ENCODE results near the gene PRELP.

The PRELP gene

GRCh38 chr1:203458078-203458477, 17.5 kb upstream of the PRELP start:
- DNase-seq (ENCODE audit: low spot score) (no peak), ATAC-seq (ENCODE audit: low read depth) (no peak)
- peaks cover 4% of the 10 kb centered on the region for H3K4me1 ChIP-seq (ENCODE audit: insufficient read depth, poor library complexity, severe bottlenecking)
- no peaks in the 10 kb centered on the region for H3K27me3 ChIP-seq (ENCODE audit: insufficient read depth, poor library complexity, severe bottlenecking)
- TF ChIP-seq CTCF (IDR thresholded peaks at IDR 0.05; ENCODE audit: poor library complexity, severe bottlenecking), result no peak
- no peaks in the 10 kb centered on the region for H3K9me3 ChIP-seq (ENCODE audit: severe bottlenecking)
- no peak overlapping the region for H3K4me3 ChIP-seq (ENCODE audit: severe bottlenecking)
- H3K27ac ChIP-seq (ENCODE audit: poor library complexity, severe bottlenecking), result no peak overlapping the region
- H3K36me3 ChIP-seq (ENCODE audit: low read depth), result no peaks in the 10 kb centered on the region

GRCh38 chr1:203459671-203460201, 15.9 kb upstream of the PRELP start:
- no peaks in the 10 kb centered on the region for H3K9me3 ChIP-seq (ENCODE audit: severe bottlenecking)
- ATAC-seq (ENCODE audit: low read depth), result no peak
- H3K4me3 ChIP-seq (ENCODE audit: severe bottlenecking), result no peak overlapping the region
- no peaks in the 10 kb centered on the region for H3K36me3 ChIP-seq (ENCODE audit: low read depth)
- no peak for DNase-seq (ENCODE audit: low spot score)
- peaks cover 4% of the 10 kb centered on the region for H3K4me1 ChIP-seq (ENCODE audit: insufficient read depth, poor library complexity, severe bottlenecking)
- no peaks in the 10 kb centered on the region for H3K27me3 ChIP-seq (ENCODE audit: insufficient read depth, poor library complexity, severe bottlenecking)
- no peak overlapping the region for H3K27ac ChIP-seq (ENCODE audit: poor library complexity, severe bottlenecking)
- TF ChIP-seq CTCF (IDR thresholded peaks at IDR 0.05; ENCODE audit: poor library complexity, severe bottlenecking), result no peak

GRCh38 chr1:203461717-203462116, 13.9 kb upstream of the PRELP start:
- Histone ChIP-seq H3K36me3 (ENCODE audit: low read depth) (no peaks in the 10 kb centered on the region), H3K9me3 (ENCODE audit: severe bottlenecking) (no peaks in the 10 kb centered on the region), H3K4me1 (ENCODE audit: insufficient read depth, poor library complexity, severe bottlenecking) (peaks cover 4% of the 10 kb centered on the region), H3K27me3 (ENCODE audit: insufficient read depth, poor library complexity, severe bottlenecking) (no peaks in the 10 kb centered on the region), H3K27ac (ENCODE audit: poor library complexity, severe bottlenecking) (no peak overlapping the region), H3K4me3 (ENCODE audit: severe bottlenecking) (no peak overlapping the region)
- ATAC-seq (ENCODE audit: low read depth) (no peak), DNase-seq (ENCODE audit: low spot score) (no peak)
- TF ChIP-seq CTCF (IDR thresholded peaks at IDR 0.05; ENCODE audit: poor library complexity, severe bottlenecking), result no peak

- TF ChIP-seq CTCF (IDR thresholded peaks at IDR 0.05; ENCODE audit: poor library complexity, severe bottlenecking), result no peak
- Histone ChIP-seq H3K27me3 (ENCODE audit: insufficient read depth, poor library complexity, severe bottlenecking) (no peaks in the 10 kb centered on the region), H3K36me3 (ENCODE audit: low read depth) (no peaks in the 10 kb centered on the region), H3K4me1 (ENCODE audit: insufficient read depth, poor library complexity, severe bottlenecking) (peaks cover 4% of the 10 kb centered on the region), H3K9me3 (ENCODE audit: severe bottlenecking) (no peaks in the 10 kb centered on the region), H3K4me3 (ENCODE audit: severe bottlenecking) (no peak overlapping the region), H3K27ac (ENCODE audit: poor library complexity, severe bottlenecking) (no peak overlapping the region)
- no peak for DNase-seq (ENCODE audit: low spot score)
- ATAC-seq (ENCODE audit: low read depth), result no peak
Measured at GRCh38 chr1:203462143-203462542, 13.5 kb upstream of the PRELP start.

GRCh38 chr1:203462878-203463277, 12.7 kb upstream of the PRELP start:
- no peak for DNase-seq (ENCODE audit: low spot score)

More at GRCh38 chr1:203462878-203463277, 12.7 kb upstream of the PRELP start:
- Histone ChIP-seq H3K36me3 (ENCODE audit: low read depth) (no peaks in the 10 kb centered on the region), H3K4me1 (ENCODE audit: insufficient read depth, poor library complexity, severe bottlenecking) (peaks cover 4% of the 10 kb centered on the region), H3K27me3 (ENCODE audit: insufficient read depth, poor library complexity, severe bottlenecking) (no peaks in the 10 kb centered on the region), H3K9me3 (ENCODE audit: severe bottlenecking) (no peaks in the 10 kb centered on the region), H3K27ac (ENCODE audit: poor library complexity, severe bottlenecking) (no peak overlapping the region), H3K4me3 (ENCODE audit: severe bottlenecking) (no peak overlapping the region)
- TF ChIP-seq CTCF (IDR thresholded peaks at IDR 0.05; ENCODE audit: poor library complexity, severe bottlenecking), result no peak
- ATAC-seq (ENCODE audit: low read depth), result peak; percentile 75

All from RWPE2 (cell line).